ENCODE results near the gene KIAA0513. TPM values are rescaled to one million over a fixed set of nuclear protein-coding genes. Genes with fewer than 3 reads are reported as not detected.
A peak's percentile ranks its signal among the peaks of the same experiment; 100 is the strongest.
"Not testable (repeated sequence)": the region's sequence is repeated elsewhere in the genome, so short reads cannot be mapped to it uniquely, and the experiment has no call there.

KIAA0513 gene
- polyA plus RNA-seq, 1 experiment, result 10.0 TPM

- ChIA-PET CTCF (interaction anchor here (0.9 kb wide), 2 partner anchors 24 to 61 kb away, joined by 3 read pairs; no protein-coding TSS in a partner anchor), POLR2A (no interaction called here)
- no peak overlapping the region for H3K27ac ChIP-seq (ENCODE audit: low read depth, low read length)
- DNase-seq (ENCODE audit: low read depth, low spot score), result no peak
- no peak for TF ChIP-seq CTCF (IDR thresholded peaks at IDR 0.05; ENCODE audit: low read depth, low read length)
- no peaks in the 10 kb centered on the region; the same call in 1 of the 2 replicates for H3K9me3 ChIP-seq (ENCODE audit: control insufficient read depth, insufficient read depth, low read length)
- H3K4me3 ChIP-seq (ENCODE audit: low read depth, low read length), result no peak overlapping the region
- H3K27me3 ChIP-seq (ENCODE audit: control insufficient read depth, insufficient read depth, low read length), result no peaks in the 10 kb centered on the region
These were observed 3.9 kb downstream of the KIAA0513 start for GRCh38 chr16:85031451-85031850.

DNA sequence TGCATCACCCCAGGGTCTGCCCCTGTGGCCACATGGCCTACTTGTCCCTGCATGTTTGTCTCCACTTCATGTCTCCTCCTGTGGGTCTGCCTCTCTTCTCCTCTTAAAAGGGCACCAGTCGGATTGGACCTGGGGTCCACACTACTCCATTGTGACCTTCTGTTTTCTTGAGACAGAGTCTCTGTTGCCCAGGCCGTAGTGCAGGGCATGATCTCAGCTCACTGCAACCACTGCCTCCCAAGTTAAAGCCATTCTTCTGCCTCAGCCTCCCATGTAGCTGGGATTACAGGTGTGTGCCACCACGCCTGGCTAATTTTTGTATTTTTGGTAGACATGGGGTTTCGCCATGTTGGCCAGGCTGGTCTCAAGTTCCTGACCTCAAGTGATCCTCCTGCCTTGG is 4.6 kb downstream of the KIAA0513 start:
- H3K4me3 ChIP-seq (ENCODE audit: low read depth, low read length); POLR2A ChIA-PET; H3K9me3 ChIP-seq (ENCODE audit: control insufficient read depth, insufficient read depth, low read length); H3K27me3 ChIP-seq (ENCODE audit: control insufficient read depth, insufficient read depth, low read length); CTCF ChIA-PET; H3K27ac ChIP-seq (ENCODE audit: low read depth, low read length); DNase-seq (ENCODE audit: low read depth, low spot score): not testable (repeated sequence)

GRCh38 chr16:85033171-85033570 is 5.6 kb downstream of the KIAA0513 start:
- no peak overlapping the region for H3K27ac ChIP-seq (ENCODE audit: low read depth, low read length)

GRCh38 chr16:85034591-85035433 is 7.2 kb downstream of the KIAA0513 start:
- no peak overlapping the region for H3K4me3 ChIP-seq (ENCODE audit: low read depth, low read length)
- CTCF ChIA-PET, result no interaction called here
- POLR2A ChIA-PET, result no interaction called here
- no peak for DNase-seq (ENCODE audit: low read depth, low spot score)
- no peak overlapping the region for H3K27ac ChIP-seq (ENCODE audit: low read depth, low read length)
- H3K9me3 ChIP-seq (ENCODE audit: control insufficient read depth, insufficient read depth, low read length), result no peaks in the 10 kb centered on the region
- no peaks in the 10 kb centered on the region for H3K27me3 ChIP-seq (ENCODE audit: control insufficient read depth, insufficient read depth, low read length)
- no peak for TF ChIP-seq CTCF (IDR thresholded peaks at IDR 0.05; ENCODE audit: low read depth, low read length)

More at GRCh38 chr16:85033171-85033570, 5.6 kb downstream of the KIAA0513 start:
- no peak for DNase-seq (ENCODE audit: low read depth, low spot score)
- Histone ChIP-seq H3K9me3 (ENCODE audit: control insufficient read depth, insufficient read depth, low read length) (no peaks in the 10 kb centered on the region; the same call in 1 of the 2 replicates), H3K4me3 (ENCODE audit: low read depth, low read length) (no peak overlapping the region), H3K27me3 (ENCODE audit: control insufficient read depth, insufficient read depth, low read length) (no peaks in the 10 kb centered on the region)
- ChIA-PET POLR2A (no interaction called here), CTCF (no interaction called here)
- no peak for TF ChIP-seq CTCF (IDR thresholded peaks at IDR 0.05; ENCODE audit: low read depth, low read length)

DNA sequence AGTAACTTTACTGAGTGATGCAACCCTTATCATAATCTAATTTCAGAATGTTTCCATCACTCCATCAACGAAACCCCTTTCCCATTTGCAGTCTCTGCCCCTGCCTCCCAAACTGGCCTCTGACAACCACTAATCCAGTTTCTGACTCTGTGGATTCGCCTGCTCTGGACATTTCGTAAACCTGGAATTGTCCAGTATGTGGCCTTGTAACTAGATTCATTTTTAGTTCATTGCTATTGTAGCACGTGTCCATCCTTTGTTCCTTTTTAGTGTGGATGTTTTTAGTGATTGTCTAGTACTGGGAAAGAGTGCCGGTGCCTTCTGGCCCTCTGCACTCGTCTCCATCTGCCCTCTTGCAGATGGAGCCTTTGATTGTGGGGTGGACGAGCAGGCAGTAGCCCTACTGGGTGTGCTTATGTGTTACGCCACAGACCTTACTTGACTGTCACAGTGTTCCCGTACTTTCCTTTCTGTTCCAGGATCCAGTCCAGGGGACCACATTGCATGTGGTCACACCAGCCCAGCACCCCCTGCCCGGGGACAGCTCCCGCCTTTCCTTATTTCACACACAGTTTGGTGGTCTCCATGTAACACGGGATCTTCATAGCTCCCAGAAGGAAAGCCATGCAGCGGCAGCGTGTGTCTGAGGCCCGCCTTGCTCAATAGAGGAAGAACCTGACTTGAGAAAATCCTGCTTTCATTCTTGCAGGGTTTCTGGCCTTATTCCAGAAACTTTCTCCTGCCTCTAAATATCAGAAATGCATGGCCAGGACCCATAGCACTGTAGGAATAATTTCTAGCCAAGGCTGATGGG is 8.8 kb downstream of the KIAA0513 start:
- Histone ChIP-seq H3K9me3 (ENCODE audit: control insufficient read depth, insufficient read depth, low read length) (no peaks in the 10 kb centered on the region), H3K4me3 (ENCODE audit: low read depth, low read length) (no peak overlapping the region), H3K27me3 (ENCODE audit: control insufficient read depth, insufficient read depth, low read length) (no peaks in the 10 kb centered on the region), H3K27ac (ENCODE audit: low read depth, low read length) (peak overlapping the region; percentile 21)
- ChIA-PET POLR2A (no interaction called here), CTCF (no interaction called here)
- no peak for TF ChIP-seq CTCF (IDR thresholded peaks at IDR 0.05; ENCODE audit: low read depth, low read length)
- DNase-seq (ENCODE audit: low read depth, low spot score), result no peak
